CD4-positive, alpha-beta memory T cell (primary cell): ENCODE data around the gene SLC2A9. TPM values are rescaled to one million over a fixed set of nuclear protein-coding genes. Genes with fewer than 3 reads are reported as not detected.

Experiments
- CTCF ChIA-PET: fragments of 350-600 bp; sonication (Branson Sonifier 250); formaldehyde crosslinking; loops from one replicate; lab custom pipeline; 2021; ENCODE audit warnings: inconsistent platforms; ENCODE audit not compliant: partially characterized antibody; lab: Charles Lee
- POLR2A ChIA-PET: fragments of 350-600 bp; sonication (Branson Sonifier 250); formaldehyde crosslinking; loops from one replicate; lab custom pipeline; 2021; ENCODE audit not compliant: partially characterized antibody; lab: Charles Lee
- DNase-seq, 5 donors: peaks; one replicate each; pipeline versions ENCODE4 v3.0.0 to v3.0.0-alpha.2; 2020 to 2022; ENCODE audit warnings: mixed read lengths in 1 of 5
- H3K27ac ChIP-seq: one replicate; pipeline ENCODE4 v1.7.0; 2013; ENCODE audit warnings: low read depth, low read length
- H3K27me3 ChIP-seq: 2 replicates; pipeline ENCODE4 v1.7.0; 2013; ENCODE audit warnings: mild to moderate bottlenecking, low read length, moderate library complexity; ENCODE audit not compliant: insufficient read depth
- H3K36me3 ChIP-seq: 2 replicates; pipeline ENCODE4 v1.7.0; 2013; ENCODE audit warnings: mild to moderate bottlenecking, low read length, moderate library complexity; ENCODE audit not compliant: insufficient read depth
- H3K4me1 ChIP-seq: 2 replicates; pipeline ENCODE4 v1.7.0; 2013; ENCODE audit warnings: mild to moderate bottlenecking, low read length, moderate library complexity; ENCODE audit not compliant: insufficient read depth
- H3K4me3 ChIP-seq, 2 donors: one replicate each; pipeline ENCODE4 v1.7.0; 2013; ENCODE audit warnings: low read length in 2 of 2, mild to moderate bottlenecking in 1 of 2
- H3K9me3 ChIP-seq, 2 donors: one replicate each; pipeline ENCODE4 v1.7.0; 2013; ENCODE audit warnings: low read length in 2 of 2, control low read depth in 1 of 2; ENCODE audit not compliant: control insufficient read depth in 1 of 2
- H3K27ac Mint-ChIP-seq, 7 donors: one replicate each; pipeline ENCODE4 v1.8.0; 2020 to 2021; ENCODE audit warnings: mixed read lengths in 7 of 7, mild to moderate bottlenecking in 6 of 7, inconsistent platforms in 3 of 7, moderate library complexity in 3 of 7
- H3K27me3 Mint-ChIP-seq, 2 donors: one replicate each; pipeline ENCODE4 v1.8.0; 2020 to 2021; ENCODE audit warnings: mixed read lengths in 2 of 2
- H3K36me3 Mint-ChIP-seq, 2 donors: one replicate each; pipeline ENCODE4 v1.8.0; 2020 to 2021; ENCODE audit warnings: mixed read lengths in 2 of 2, inconsistent platforms in 1 of 2, mild to moderate bottlenecking in 1 of 2
- H3K4me1 Mint-ChIP-seq, 4 donors: one replicate each; pipeline ENCODE4 v1.8.0; 2020 to 2021; ENCODE audit warnings: mixed read lengths in 4 of 4, mild to moderate bottlenecking in 1 of 4
- H3K4me3 Mint-ChIP-seq, 8 donors: one replicate each; pipeline ENCODE4 v1.8.0; 2020 to 2021; ENCODE audit warnings: mixed read lengths in 8 of 8, mild to moderate bottlenecking in 7 of 8, moderate library complexity in 6 of 8, inconsistent platforms in 3 of 8
- H3K9me3 Mint-ChIP-seq, 8 donors: one replicate each; pipeline ENCODE4 v1.8.0; 2020 to 2021; ENCODE audit warnings: mixed read lengths in 8 of 8, mild to moderate bottlenecking in 5 of 8, inconsistent platforms in 3 of 8, moderate library complexity in 1 of 8
- intact Hi-C: fragments of 100-400 bp; cut with micrococcal nuclease; formaldehyde crosslinking; loops from one replicate; pipeline ENCODE4 v1.15.1; 2023
- polyA plus RNA-seq, 2 donors: library from polyadenylated mRNA; unstranded; fragments of 300-500 nt; fragmentation: Illumina TruSeq; gene quantifications; one replicate each; pipeline ENCODE4 v1.2.3, GENCODE V29; 2021
- total RNA-seq, 2 experiments: library from RNA; stranded (reverse); gene quantifications; one replicate each; pipeline ENCODE4 v1.2.3, GENCODE V29; 2021

SLC2A9 gene
- total and polyA plus RNA-seq, 4 experiments from 2014 or later = 0.43 to 2.4 (median 1.7) TPM

GRCh38 chr4:10005632-10006031, 15.7 kb downstream of the SLC2A9 start:
- DNase-seq = no peak
- Mint-ChIP-seq H3K27me3 (no peaks in the 10 kb centered on the region), H3K27ac (no peak overlapping the region), H3K4me3 (no peak overlapping the region), H3K4me1 (no peaks in the 10 kb centered on the region), H3K9me3 (peaks cover 0 to 1% (median 0%) of the 10 kb centered on the region in 8 donors), H3K36me3 (no peaks in the 10 kb centered on the region)
- no peak overlapping the region for H3K27ac ChIP-seq
- intact Hi-C loops = no loop called here
- H3K27me3 ChIP-seq = no peaks in the 10 kb centered on the region
- H3K36me3 ChIP-seq = no peaks in the 10 kb centered on the region
- H3K4me3 ChIP-seq = no peak overlapping the region
- no peaks in the 10 kb centered on the region for H3K4me1 ChIP-seq
- no peaks in the 10 kb centered on the region for H3K9me3 ChIP-seq
- POLR2A ChIA-PET = no interaction called here
- CTCF ChIA-PET = no interaction called here

- Mint-ChIP-seq H3K27me3 (no peaks in the 10 kb centered on the region), H3K4me1 (peaks cover 0 to 2% (median 0%) of the 10 kb centered on the region in 4 donors), H3K27ac (no peak overlapping the region), H3K9me3 (peaks cover 0 to 1% (median 0%) of the 10 kb centered on the region in 8 donors), H3K36me3 (no peaks in the 10 kb centered on the region), H3K4me3 (no peak overlapping the region)
- Histone ChIP-seq H3K27ac (no peak overlapping the region), H3K9me3 (no peaks in the 10 kb centered on the region), H3K4me3 (no peak overlapping the region), H3K36me3 (no peaks in the 10 kb centered on the region), H3K27me3 (no peaks in the 10 kb centered on the region), H3K4me1 (no peaks in the 10 kb centered on the region)
- no peak for DNase-seq
- intact Hi-C loops = no loop called here
- ChIA-PET CTCF (no interaction called here), POLR2A (no interaction called here)
These were observed 17.6 kb downstream of the SLC2A9 start for GRCh38 chr4:10003666-10004065.

- no peaks in the 10 kb centered on the region for H3K36me3 Mint-ChIP-seq
- no peaks in the 10 kb centered on the region for H3K27me3 Mint-ChIP-seq
- no peak overlapping the region for H3K4me3 ChIP-seq
- no peaks in the 10 kb centered on the region for H3K36me3 ChIP-seq
- ChIA-PET CTCF (interaction anchor here (0.9 kb wide), 1 partner anchor 242 kb away, joined by 3 read pairs; no protein-coding TSS in a partner anchor), POLR2A (no interaction called here)
- intact Hi-C loops = no loop called here
- peaks cover 0 to 2% (median 0%) of the 10 kb centered on the region in 4 donors for H3K4me1 Mint-ChIP-seq
- no peak overlapping the region for H3K27ac ChIP-seq
- no peak overlapping the region for H3K27ac Mint-ChIP-seq
- no peaks in the 10 kb centered on the region for H3K9me3 ChIP-seq
- H3K27me3 ChIP-seq = no peaks in the 10 kb centered on the region
- H3K9me3 Mint-ChIP-seq = peaks cover 0 to 1% (median 0%) of the 10 kb centered on the region in 8 donors
- no peak for DNase-seq
- H3K4me3 Mint-ChIP-seq = no peak overlapping the region
- H3K4me1 ChIP-seq = no peaks in the 10 kb centered on the region
These were observed 19.0 kb downstream of the SLC2A9 start for GRCh38 chr4:10002278-10002677.

- H3K4me1 Mint-ChIP-seq = peaks cover 0 to 2% (median 0%) of the 10 kb centered on the region in 4 donors
- Histone ChIP-seq H3K27ac (no peak overlapping the region), H3K4me3 (no peak overlapping the region), H3K9me3 (no peaks in the 10 kb centered on the region), H3K4me1 (no peaks in the 10 kb centered on the region), H3K36me3 (no peaks in the 10 kb centered on the region), H3K27me3 (no peaks in the 10 kb centered on the region)
- intact Hi-C loops = no loop called here
- no peaks in the 10 kb centered on the region for H3K27me3 Mint-ChIP-seq
- peaks cover 0 to under 1% of the 10 kb centered on the region in 2 donors for H3K36me3 Mint-ChIP-seq
- peaks cover 0 to 1% (median 0%) of the 10 kb centered on the region in 8 donors for H3K9me3 Mint-ChIP-seq
- H3K27ac Mint-ChIP-seq = no peak overlapping the region
- ChIA-PET POLR2A (no interaction called here), CTCF (no interaction called here)
- H3K4me3 Mint-ChIP-seq = no peak overlapping the region
- no peak for DNase-seq
These were observed 19.5 kb downstream of the SLC2A9 start for GRCh38 chr4:10001757-10002156.

DNA sequence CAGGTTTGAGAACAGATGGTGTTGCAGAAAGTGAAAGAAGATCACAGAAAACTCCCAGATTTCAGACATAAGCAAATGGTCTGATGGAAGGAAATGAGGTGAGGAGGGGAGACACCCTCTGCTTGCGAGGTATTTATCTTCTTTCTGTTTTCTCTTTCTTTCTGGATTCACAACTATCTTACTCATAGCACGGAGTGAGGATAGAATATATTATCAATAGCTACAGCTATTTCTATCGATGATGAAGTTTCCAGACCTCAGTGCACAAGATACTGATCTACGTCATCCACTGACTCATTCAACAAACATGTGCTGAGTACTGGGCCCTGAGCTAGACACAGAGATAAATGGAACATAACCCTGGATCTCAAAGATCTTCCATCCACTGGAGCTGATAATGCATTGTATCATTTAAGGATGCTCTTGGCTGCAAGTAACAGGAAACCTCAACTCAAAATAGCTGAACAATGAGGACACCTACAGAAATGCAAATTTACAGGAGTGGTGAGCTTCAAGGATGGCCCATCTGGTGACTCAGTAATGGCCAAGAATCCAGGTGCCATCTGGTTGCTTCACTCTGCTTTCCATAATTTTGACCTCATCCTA, 21.2 kb downstream of the SLC2A9 start:
- no peak overlapping the region for H3K27ac Mint-ChIP-seq
- no peaks in the 10 kb centered on the region for H3K27me3 ChIP-seq
- H3K27ac ChIP-seq = no peak overlapping the region
- H3K27me3 Mint-ChIP-seq = no peaks in the 10 kb centered on the region
- no peak overlapping the region for H3K4me3 Mint-ChIP-seq
- CTCF ChIA-PET = interaction anchor here (2.4 kb wide), 1 partner anchor 15 kb away, joined by 7 read pairs; no protein-coding TSS in a partner anchor
- peaks cover 0 to 2% (median 0%) of the 10 kb centered on the region in 4 donors for H3K4me1 Mint-ChIP-seq
- H3K36me3 Mint-ChIP-seq = peaks cover 0 to 4% of the 10 kb centered on the region in 2 donors
- H3K36me3 ChIP-seq = no peaks in the 10 kb centered on the region
- no peaks in the 10 kb centered on the region for H3K4me1 ChIP-seq
- DNase-seq = no peak
- POLR2A ChIA-PET = no interaction called here
- H3K9me3 Mint-ChIP-seq = peaks cover 0 to 1% (median 0%) of the 10 kb centered on the region in 8 donors
- no peaks in the 10 kb centered on the region for H3K9me3 ChIP-seq
- intact Hi-C loops = no loop called here
- H3K4me3 ChIP-seq = no peak overlapping the region

DNA sequence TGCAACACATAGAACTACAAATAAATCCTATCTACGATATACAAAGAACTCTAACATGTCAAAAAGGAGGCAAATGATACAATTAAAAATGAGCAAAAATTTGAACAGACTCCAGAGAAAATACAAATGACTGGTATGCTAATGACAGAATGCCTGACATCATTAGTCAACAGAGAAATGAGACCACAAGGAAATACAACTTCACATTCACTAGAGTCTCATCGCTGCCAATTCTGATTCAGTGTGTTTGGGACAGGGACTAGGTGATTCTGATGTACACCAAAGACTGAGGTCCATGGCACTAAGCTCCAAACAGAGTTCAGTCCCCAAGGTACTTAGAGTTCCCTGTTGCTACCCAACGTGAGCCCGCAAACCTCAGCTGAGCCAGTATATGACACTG, 23.4 kb downstream of the SLC2A9 start:
- Mint-ChIP-seq H3K36me3 (peaks cover 0 to 4% of the 10 kb centered on the region in 2 donors), H3K27ac (no peak overlapping the region), H3K9me3 (no peaks in the 10 kb centered on the region), H3K4me3 (no peak overlapping the region), H3K4me1 (peaks cover 0 to 7% (median 4%) of the 10 kb centered on the region in 4 donors), H3K27me3 (no peaks in the 10 kb centered on the region)
- Histone ChIP-seq H3K4me1 (no peaks in the 10 kb centered on the region), H3K27me3 (no peaks in the 10 kb centered on the region), H3K4me3 (no peak overlapping the region), H3K36me3 (no peaks in the 10 kb centered on the region), H3K9me3 (no peaks in the 10 kb centered on the region), H3K27ac (no peak overlapping the region)
- POLR2A ChIA-PET = no interaction called here
- CTCF ChIA-PET = interaction anchor here (1.1 kb wide), 1 partner anchor 22 kb away, joined by 5 read pairs; no protein-coding TSS in a partner anchor
- DNase-seq = no peak
- intact Hi-C loops = no loop called here

GRCh38 chr4:9996319-9997110, 24.8 kb downstream of the SLC2A9 start:
- Histone ChIP-seq H3K4me3 (no peak overlapping the region), H3K36me3 (no peaks in the 10 kb centered on the region), H3K9me3 (no peaks in the 10 kb centered on the region), H3K4me1 (no peaks in the 10 kb centered on the region), H3K27ac (no peak overlapping the region), H3K27me3 (no peaks in the 10 kb centered on the region)
- Mint-ChIP-seq H3K4me1 (peaks cover 0 to 7% (median 4%) of the 10 kb centered on the region in 4 donors), H3K4me3 (no peak overlapping the region), H3K27ac (peak overlapping the region in 1 of 7 donors; percentile 15), H3K27me3 (no peaks in the 10 kb centered on the region), H3K36me3 (peaks cover 0 to 4% of the 10 kb centered on the region in 2 donors), H3K9me3 (no peaks in the 10 kb centered on the region)
- ChIA-PET POLR2A (no interaction called here), CTCF (no interaction called here)
- DNase-seq = no peak
- intact Hi-C loops = no loop called here
